Hippocampal formation (tissue), 2 donors: Measurements from ENCODE around the gene MLANA.
A peak's percentile ranks its signal among the peaks of the same experiment; 100 is the strongest.
"Not testable (repeated sequence)": the region's sequence is repeated elsewhere in the genome, so short reads cannot be mapped to it uniquely, and the experiment has no call there.

Experiments
- DNase-seq, 2 donors: peaks; one replicate each; lab custom pipeline; 2025; lab: John Stamatoyannopoulos, UW

Gene MLANA

GRCh38 chr9:5869315-5870019, 21.2 kb upstream of the MLANA start:
- no peak for DNase-seq

GRCh38 chr9:5870020-5870339, 20.7 kb upstream of the MLANA start:
- no peak for DNase-seq

- no peak for DNase-seq
Observed at GRCh38 chr9:5870691-5871090, 20.0 kb upstream of the MLANA start.

- DNase-seq, result no peak
Observed at GRCh38 chr9:5871785-5872184, 18.9 kb upstream of the MLANA start.

- DNase-seq, result no peak
Observed at GRCh38 chr9:5872511-5872910, 18.2 kb upstream of the MLANA start.

- no peak for DNase-seq
Observed at GRCh38 chr9:5873439-5873838, 17.2 kb upstream of the MLANA start.

- no peak for DNase-seq
Observed at GRCh38 chr9:5874048-5874447, 16.6 kb upstream of the MLANA start.

- no peak for DNase-seq
Observed at GRCh38 chr9:5876026-5876425, 14.7 kb upstream of the MLANA start.

- DNase-seq, result no peak
Observed at GRCh38 chr9:5876711-5877110, 14.0 kb upstream of the MLANA start.

GRCh38 chr9:5879419-5880181, 11.1 kb upstream of the MLANA start:
- DNase-seq, result no peak

GRCh38 chr9:5882244-5883012, 8.3 kb upstream of the MLANA start:
- not testable (repeated sequence) for DNase-seq

GRCh38 chr9:5884191-5884590, 6.5 kb upstream of the MLANA start:
- no peak for DNase-seq

- DNase-seq, result peak; percentile 9 to 37
Observed at GRCh38 chr9:5886114-5886939, 4.4 kb upstream of the MLANA start.

GRCh38 chr9:5892456-5893133, 1.9 kb downstream of the MLANA start:
- DNase-seq, result no peak

- no peak for DNase-seq
Observed at GRCh38 chr9:5893134-5893505, 2.4 kb downstream of the MLANA start.

- DNase-seq, result no peak
Observed at GRCh38 chr9:5893591-5894236, 3.0 kb downstream of the MLANA start.

GRCh38 chr9:5894237-5894959, 3.7 kb downstream of the MLANA start:
- DNase-seq, result no peak

- DNase-seq, result peak in 1 of 2 donors; percentile 15
Observed at GRCh38 chr9:5895782-5896181, 5.1 kb downstream of the MLANA start.

GRCh38 chr9:5896863-5897262, 6.2 kb downstream of the MLANA start:
- DNase-seq, result no peak

GRCh38 chr9:5897851-5898250, 7.2 kb downstream of the MLANA start:
- no peak for DNase-seq
